H1 (cell line): ENCODE measurements around the gene RALGAPA2. TPM values are rescaled to one million over a fixed set of nuclear protein-coding genes. Genes with fewer than 3 reads are reported as not detected.

Experiments
- CEBPB ChIP-seq: IDR thresholded peaks from 2 replicates; pipeline ENCODE4 v1.6.1; 2012; ENCODE audit warnings: low read depth, low read length
- EP300 ChIP-seq, 2 experiments: IDR thresholded peaks; 1 replicate in 1 of 2; 2 replicates in 1 of 2; pipeline ENCODE4 v1.6.1; 2011 to 2012; ENCODE audit warnings: low read depth in 2 of 2, low read length in 2 of 2, mild to moderate bottlenecking in 2 of 2, borderline replicate concordance in 1 of 2, inconsistent platforms in 1 of 2, moderate library complexity in 1 of 2
- SIN3A ChIP-seq, 2 experiments: IDR thresholded peaks in 1 of 2; conservative IDR thresholded peaks in 1 of 2; 2 replicates each; pipeline ENCODE4 v1.6.1; 2011 to 2012; ENCODE audit warnings: low read length in 2 of 2, improper control_type of control experiment in 1 of 2, low read depth in 1 of 2, mild to moderate bottlenecking in 1 of 2
- SUZ12 ChIP-seq: fragments of 200-600 bp; sonication (generic); IDR thresholded peaks from 2 replicates; pipeline ENCODE4 v1.6.1; 2012; ENCODE audit warnings: mild to moderate bottlenecking, inconsistent platforms, low read length, moderate library complexity, mixed read lengths
- polyA plus RNA-seq, 7 experiments: library from polyadenylated mRNA; depleted of rRNA in 3 of 7; stranded (reverse) in 5 of 7; unstranded in 2 of 7; fragments of >200 nt in 5 of 7; fragments of 200-250 nt in 2 of 7; gene quantifications; 1 replicate in 5 of 7; 2 replicates in 1 of 7; 4 replicates in 1 of 7; pipeline versions ENCODE4 v1.2.1 to v1.2.3, GENCODE V29; 2011 to 2013; ENCODE audit warnings: missing spikeins in 2 of 7, mixed read lengths in 2 of 7
- total RNA-seq: library from RNA; stranded (reverse); fragmentation: NEBNext Ultra II Directional; extraction: Animal tissue kit (Norgen Biotek cat#: 25700); gene quantifications from 2 replicates; pipeline ENCODE4 v1.2.1, GENCODE V29; 2021

RALGAPA2 gene
- total and polyA plus RNA-seq, 2 of the 8 experiments (the other 6 are each of a cell fraction or from before 2014, with no cell fraction given), result 5.1 to 25.5 TPM

DNA sequence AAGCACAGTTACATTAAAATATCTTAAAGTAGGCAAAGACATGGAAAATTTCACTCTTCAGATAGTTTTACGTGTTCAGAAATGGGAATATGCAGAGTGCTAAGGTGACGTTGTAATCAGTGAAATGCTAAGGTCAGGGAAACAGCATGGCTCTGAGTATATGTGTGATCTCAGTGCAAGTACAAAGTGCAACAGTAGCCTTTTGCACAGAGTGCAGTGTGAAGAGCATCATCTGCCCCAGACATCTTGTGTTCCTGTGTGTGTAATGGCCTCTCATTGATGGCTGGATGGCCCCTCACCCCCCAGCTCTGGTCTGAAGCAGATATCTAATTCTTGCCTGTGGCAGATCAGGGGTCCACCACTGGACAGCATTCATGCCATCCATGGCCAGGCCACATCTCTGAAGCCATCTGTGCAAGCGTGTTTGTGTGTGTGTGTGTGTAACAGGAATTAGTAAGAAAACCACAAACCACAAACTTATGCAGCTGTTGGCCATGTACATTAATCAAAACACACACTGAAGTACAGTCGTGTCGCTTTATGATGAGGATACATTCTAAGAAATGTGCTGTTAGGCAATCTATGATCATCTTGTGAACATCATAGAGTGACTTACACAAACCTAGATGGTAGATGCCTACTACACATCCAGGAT, 165.1 kb downstream of the RALGAPA2 start (continued):
- TF ChIP-seq EP300 (IDR thresholded peaks at IDR 0.05; ENCODE audit: borderline replicate concordance in 1 of 2, low read depth in 2 of 2, low read length in 2 of 2) (no peak), SUZ12 (no peak), CEBPB (no peak), SIN3A (conservative IDR thresholded peaks at IDR 0.05 in 1 of 2, IDR thresholded peaks at IDR 0.05 in 1 of 2; ENCODE audit: low read depth in 1 of 2, low read length in 2 of 2) (no peak)
